ENCODE results near the gene CDK18.

The CDK18 gene

GRCh38 chr1:205565799-205566198 is 61.3 kb downstream of the CDK18 start:
- Mint-ChIP-seq H3K27ac (no peak overlapping the region), H3K9me3 (peaks cover 6 to 9% of the 10 kb centered on the region in 2 donors), H3K27me3 (peaks cover 22 to 49% of the 10 kb centered on the region in 2 donors), H3K4me3 (no peak overlapping the region), H3K4me1 (peaks cover 7 to 10% of the 10 kb centered on the region in 2 donors), H3K36me3 (peaks cover 0 to 2% of the 10 kb centered on the region in 2 donors)
- DNase-seq (no peak), ATAC-seq (replicated peaks) (no peak)

- no peak overlapping the region for H3K27ac Mint-ChIP-seq
- H3K27me3 Mint-ChIP-seq, result peaks cover 34 to 68% of the 10 kb centered on the region in 2 donors
- no peaks in the 10 kb centered on the region for H3K36me3 Mint-ChIP-seq
- ATAC-seq (replicated peaks) (no peak), DNase-seq (no peak)
- H3K4me3 Mint-ChIP-seq, result no peak overlapping the region
- no peaks in the 10 kb centered on the region for H3K9me3 Mint-ChIP-seq
- peaks cover 0 to 4% of the 10 kb centered on the region in 2 donors for H3K4me1 Mint-ChIP-seq
These were observed 63.2 kb downstream of the CDK18 start for GRCh38 chr1:205567716-205568115.

- H3K27me3 Mint-ChIP-seq, result peaks cover 36 to 72% of the 10 kb centered on the region in 2 donors
- H3K4me1 Mint-ChIP-seq, result peaks cover 0 to 4% of the 10 kb centered on the region in 2 donors
- DNase-seq (no peak), ATAC-seq (replicated peaks) (no peak)
- no peaks in the 10 kb centered on the region for H3K9me3 Mint-ChIP-seq
- H3K27ac Mint-ChIP-seq, result no peak overlapping the region
- no peaks in the 10 kb centered on the region for H3K36me3 Mint-ChIP-seq
- peak overlapping the region in 1 of 2 donors; percentile 56 for H3K4me3 Mint-ChIP-seq
These were observed 63.6 kb downstream of the CDK18 start for GRCh38 chr1:205568135-205568468.

- H3K9me3 Mint-ChIP-seq, result no peaks in the 10 kb centered on the region
- no peak overlapping the region for H3K27ac Mint-ChIP-seq
- no peak for DNase-seq
- H3K27me3 Mint-ChIP-seq, result peaks cover 35 to 70% of the 10 kb centered on the region in 2 donors
- H3K4me3 Mint-ChIP-seq, result peak overlapping the region; percentile 72 to 74
- ATAC-seq (replicated peaks), result peak; percentile 69 to 80
- H3K4me1 Mint-ChIP-seq, result peaks cover 0 to 4% of the 10 kb centered on the region in 2 donors
- no peaks in the 10 kb centered on the region for H3K36me3 Mint-ChIP-seq
These were observed 64.2 kb downstream of the CDK18 start for GRCh38 chr1:205568469-205569361.

- ATAC-seq (replicated peaks) (peak in 1 of 2 donors; percentile 12), DNase-seq (no peak)
- H3K36me3 Mint-ChIP-seq, result no peaks in the 10 kb centered on the region
- peak overlapping the region; percentile 50 to 66 for H3K4me3 Mint-ChIP-seq
- no peaks in the 10 kb centered on the region for H3K9me3 Mint-ChIP-seq
- no peak overlapping the region for H3K27ac Mint-ChIP-seq
- peaks cover 0 to 4% of the 10 kb centered on the region in 2 donors for H3K4me1 Mint-ChIP-seq
- H3K27me3 Mint-ChIP-seq, result peaks cover 30 to 61% of the 10 kb centered on the region in 2 donors
These were observed 65.1 kb downstream of the CDK18 start for GRCh38 chr1:205569411-205570172.

GRCh38 chr1:205570173-205570501 is 65.7 kb downstream of the CDK18 start:
- DNase-seq (no peak), ATAC-seq (replicated peaks) (no peak)
- H3K4me1 Mint-ChIP-seq, result peaks cover 0 to 4% of the 10 kb centered on the region in 2 donors
- no peaks in the 10 kb centered on the region for H3K36me3 Mint-ChIP-seq
- peak overlapping the region in 1 of 2 donors; percentile 24 for H3K4me3 Mint-ChIP-seq
- H3K9me3 Mint-ChIP-seq, result no peaks in the 10 kb centered on the region
- no peak overlapping the region for H3K27ac Mint-ChIP-seq
- H3K27me3 Mint-ChIP-seq, result peaks cover 32 to 59% of the 10 kb centered on the region in 2 donors

GRCh38 chr1:205570796-205571537 is 66.5 kb downstream of the CDK18 start:
- no peak overlapping the region for H3K4me3 Mint-ChIP-seq
- no peak overlapping the region for H3K27ac Mint-ChIP-seq
- peaks cover 32 to 54% of the 10 kb centered on the region in 2 donors for H3K27me3 Mint-ChIP-seq
- H3K4me1 Mint-ChIP-seq, result peaks cover 0 to 4% of the 10 kb centered on the region in 2 donors
- DNase-seq (no peak), ATAC-seq (replicated peaks) (no peak)
- no peaks in the 10 kb centered on the region for H3K36me3 Mint-ChIP-seq
- H3K9me3 Mint-ChIP-seq, result no peaks in the 10 kb centered on the region

- ATAC-seq (replicated peaks) (no peak), DNase-seq (no peak)
- Mint-ChIP-seq H3K4me1 (peaks cover 0 to 4% of the 10 kb centered on the region in 2 donors), H3K4me3 (no peak overlapping the region), H3K9me3 (no peaks in the 10 kb centered on the region), H3K36me3 (no peaks in the 10 kb centered on the region), H3K27me3 (peaks cover 30 to 55% of the 10 kb centered on the region in 2 donors), H3K27ac (no peak overlapping the region)
These were observed 67.3 kb downstream of the CDK18 start for GRCh38 chr1:205571747-205572146.

- H3K9me3 Mint-ChIP-seq, result no peaks in the 10 kb centered on the region
- H3K27me3 Mint-ChIP-seq, result peaks cover 36 to 59% of the 10 kb centered on the region in 2 donors
- no peak for ATAC-seq (replicated peaks)
These were observed 68.0 kb downstream of the CDK18 start for GRCh38 chr1:205572421-205572820.

GRCh38 chr1:205575294-205575885 is 70.9 kb downstream of the CDK18 start:
- DNase-seq (no peak), ATAC-seq (replicated peaks) (no peak)
- Mint-ChIP-seq H3K4me1 (no peaks in the 10 kb centered on the region), H3K9me3 (no peaks in the 10 kb centered on the region), H3K27me3 (peaks cover 36 to 44% of the 10 kb centered on the region in 2 donors), H3K27ac (no peak overlapping the region), H3K4me3 (no peak overlapping the region), H3K36me3 (no peaks in the 10 kb centered on the region)

More at GRCh38 chr1:205572421-205572820, 68.0 kb downstream of the CDK18 start:
- no peaks in the 10 kb centered on the region for H3K36me3 Mint-ChIP-seq
- peaks cover 0 to 4% of the 10 kb centered on the region in 2 donors for H3K4me1 Mint-ChIP-seq
- no peak for DNase-seq
- H3K4me3 Mint-ChIP-seq, result no peak overlapping the region
- no peak overlapping the region for H3K27ac Mint-ChIP-seq

GRCh38 chr1:205576011-205576410 is 71.5 kb downstream of the CDK18 start:
- no peaks in the 10 kb centered on the region for H3K36me3 Mint-ChIP-seq
- H3K9me3 Mint-ChIP-seq, result no peaks in the 10 kb centered on the region
- no peaks in the 10 kb centered on the region for H3K4me1 Mint-ChIP-seq
- DNase-seq, result no peak
- no peak for ATAC-seq (replicated peaks)
- no peak overlapping the region for H3K4me3 Mint-ChIP-seq
- H3K27me3 Mint-ChIP-seq, result peaks cover 32 to 45% of the 10 kb centered on the region in 2 donors
- H3K27ac Mint-ChIP-seq, result no peak overlapping the region

GRCh38 chr1:205576805-205577761 is 72.6 kb downstream of the CDK18 start:
- no peaks in the 10 kb centered on the region for H3K36me3 Mint-ChIP-seq
- no peaks in the 10 kb centered on the region for H3K9me3 Mint-ChIP-seq
- DNase-seq (no peak), ATAC-seq (replicated peaks) (no peak)
- no peak overlapping the region for H3K4me3 Mint-ChIP-seq
- peaks cover 28 to 45% of the 10 kb centered on the region in 2 donors for H3K27me3 Mint-ChIP-seq
- H3K27ac Mint-ChIP-seq, result no peak overlapping the region
- H3K4me1 Mint-ChIP-seq, result peaks cover 5 to 7% of the 10 kb centered on the region in 2 donors

Measured in stimulated activated naive B cell treated with anti-CD40 and anti-IgM and Interleukin-4, amounts not matched to agents 10 μg/mL and 1 μg/mL and 100 μg/mL, for 72 hours (primary cell).